ENCODE results near the gene WDR5.
A peak's percentile ranks its signal among the peaks of the same experiment; 100 is the strongest.

Gene WDR5

DNA sequence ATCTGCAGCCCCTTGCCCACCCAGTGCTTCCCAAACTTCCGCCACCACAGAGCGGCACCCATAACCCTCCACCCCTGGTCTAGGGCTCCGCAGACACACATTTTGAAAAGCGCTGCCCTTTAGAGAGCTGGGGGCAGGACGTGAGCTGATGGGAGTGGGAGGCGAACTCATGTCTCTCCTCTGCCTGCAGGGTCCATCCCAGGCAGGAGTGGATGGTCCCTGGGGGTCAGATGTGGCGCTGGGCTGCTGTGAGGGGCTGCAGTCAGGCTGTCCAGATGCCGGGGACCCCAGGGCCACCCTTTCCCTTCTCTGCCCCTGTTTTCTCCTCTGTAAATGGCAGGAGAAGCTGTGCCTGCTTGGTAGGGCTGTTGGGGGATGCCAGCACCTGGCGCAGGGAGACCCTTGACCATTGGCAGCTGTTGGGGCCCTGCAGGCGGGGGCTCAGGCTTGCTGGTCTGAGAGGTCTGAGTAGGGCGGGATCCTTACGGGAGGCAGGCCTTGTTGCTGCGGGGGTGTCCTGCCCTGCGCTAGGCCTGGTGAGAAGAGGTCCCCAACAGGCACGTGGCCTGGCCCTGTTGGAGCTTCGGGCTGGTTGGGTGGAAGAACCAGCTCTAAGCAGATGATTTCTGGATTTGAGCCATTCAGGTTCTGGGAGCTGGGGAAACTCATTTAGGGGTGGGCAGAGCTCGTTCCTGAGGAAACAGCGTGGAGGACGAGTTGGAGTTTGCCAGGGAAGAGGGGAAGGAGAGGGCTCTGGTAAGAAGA is 38.8 kb downstream of the WDR5 start:
- no peak for DNase-seq

GRCh38 chr9:134175291-134175807 is 39.5 kb downstream of the WDR5 start:
- DNase-seq, result no peak

- no peak for DNase-seq
Measured at GRCh38 chr9:134175808-134176598, 40.1 kb downstream of the WDR5 start.

DNA sequence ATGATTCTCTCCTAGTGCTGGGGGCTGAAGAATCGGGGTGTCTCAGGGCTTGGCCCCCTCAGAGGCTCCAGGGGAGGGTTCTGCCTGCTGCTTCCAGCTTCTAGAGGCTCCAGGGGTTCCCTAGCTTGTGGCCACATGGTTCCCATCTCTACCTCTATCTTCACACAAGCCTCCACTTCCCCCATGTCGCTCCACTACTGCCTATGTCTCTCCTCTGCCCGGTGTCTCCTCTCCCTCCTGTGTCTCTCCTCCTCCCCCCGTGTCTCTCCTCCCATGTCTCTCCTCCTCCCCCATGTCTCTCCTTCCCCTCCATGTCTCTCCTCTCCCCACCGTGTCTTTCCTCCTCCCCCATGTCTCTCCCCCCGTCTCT is 40.7 kb downstream of the WDR5 start:
- no peak for DNase-seq

GRCh38 chr9:134177186-134177585 is 41.3 kb downstream of the WDR5 start:
- DNase-seq, result no peak

DNA sequence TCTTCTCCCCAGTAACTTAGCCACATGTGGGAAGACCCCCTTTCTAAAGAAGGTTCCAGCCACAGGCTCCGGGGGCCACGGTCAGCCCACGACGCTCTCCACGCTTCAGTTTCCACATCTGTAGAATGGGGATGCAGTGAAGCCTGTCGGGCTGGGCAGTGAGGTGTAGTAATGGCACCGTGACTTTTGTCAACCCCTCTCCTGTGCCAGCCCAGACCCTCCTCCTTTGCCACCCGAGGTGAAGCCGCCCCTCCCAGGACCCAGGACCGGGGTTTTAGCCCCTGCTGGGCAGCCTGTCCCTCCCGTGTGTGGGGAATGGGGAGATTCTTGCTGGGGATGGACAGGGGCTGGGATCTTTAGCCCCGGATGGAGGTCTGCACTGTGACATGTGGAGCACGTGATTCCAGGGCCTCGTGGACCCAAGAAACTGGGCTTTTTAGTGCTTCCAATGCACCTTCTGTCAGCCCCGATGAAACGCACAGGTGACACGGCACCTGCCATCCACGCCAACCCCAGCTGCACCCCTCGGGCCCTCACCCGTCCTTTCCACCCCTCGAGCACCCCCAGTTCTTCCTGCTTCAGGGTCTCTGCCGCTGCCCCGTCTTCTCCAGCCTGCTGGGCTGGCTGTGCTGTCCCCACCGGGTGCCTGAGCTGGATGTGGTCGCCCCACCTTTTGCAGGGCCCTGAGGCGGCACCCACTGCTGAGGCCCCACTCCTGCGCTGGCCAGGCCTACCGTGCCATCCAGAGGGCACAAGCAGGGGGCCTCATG is 41.9 kb downstream of the WDR5 start:
- DNase-seq, result no peak

- DNase-seq, result no peak
Measured at GRCh38 chr9:134178394-134178767, 42.5 kb downstream of the WDR5 start.

DNA sequence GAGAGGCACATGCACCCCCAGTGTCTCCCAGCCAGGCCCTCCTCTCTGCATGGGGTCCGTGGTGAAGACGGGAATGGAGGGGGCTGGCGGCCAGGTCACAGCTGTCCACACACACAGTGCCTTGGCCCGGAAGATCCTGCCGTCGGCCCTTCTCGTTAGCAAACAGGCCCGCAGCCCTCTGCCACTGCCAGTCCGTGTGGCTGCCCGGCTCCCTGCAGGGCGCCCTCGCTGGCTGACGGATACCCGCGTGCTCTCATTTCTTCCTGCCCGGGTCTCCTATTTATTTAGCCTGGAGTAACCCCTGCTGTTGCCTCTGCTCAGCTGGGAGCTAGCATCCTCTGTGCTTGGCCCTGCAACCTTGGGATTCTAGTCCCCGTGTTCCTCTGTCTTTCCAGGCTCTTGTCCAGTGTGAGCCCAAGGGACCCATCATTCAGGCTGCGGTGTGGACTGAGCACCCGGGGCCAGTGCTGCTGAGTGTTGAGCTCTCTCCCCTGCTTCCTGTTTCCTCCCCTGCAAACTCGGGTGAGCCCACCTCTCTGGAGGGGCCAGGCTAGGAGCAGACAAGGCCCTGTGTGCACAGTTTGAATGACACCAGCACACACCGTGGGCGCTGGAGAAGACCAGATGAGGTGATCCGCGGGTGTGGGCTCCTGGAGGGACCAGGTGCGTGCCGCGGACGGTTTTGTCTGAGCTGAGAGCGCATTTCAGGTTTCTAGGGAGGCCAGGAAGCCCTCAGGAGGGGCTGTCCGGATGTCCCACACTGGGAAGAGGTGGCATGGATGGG is 43.1 kb downstream of the WDR5 start:
- peak; percentile 41 for DNase-seq

GRCh38 chr9:134179595-134179917 is 43.7 kb downstream of the WDR5 start:
- no peak for DNase-seq

GRCh38 chr9:134179918-134180785 is 44.3 kb downstream of the WDR5 start:
- no peak for DNase-seq

- no peak for DNase-seq
Measured at GRCh38 chr9:134180786-134181647, 45.1 kb downstream of the WDR5 start.

DNA sequence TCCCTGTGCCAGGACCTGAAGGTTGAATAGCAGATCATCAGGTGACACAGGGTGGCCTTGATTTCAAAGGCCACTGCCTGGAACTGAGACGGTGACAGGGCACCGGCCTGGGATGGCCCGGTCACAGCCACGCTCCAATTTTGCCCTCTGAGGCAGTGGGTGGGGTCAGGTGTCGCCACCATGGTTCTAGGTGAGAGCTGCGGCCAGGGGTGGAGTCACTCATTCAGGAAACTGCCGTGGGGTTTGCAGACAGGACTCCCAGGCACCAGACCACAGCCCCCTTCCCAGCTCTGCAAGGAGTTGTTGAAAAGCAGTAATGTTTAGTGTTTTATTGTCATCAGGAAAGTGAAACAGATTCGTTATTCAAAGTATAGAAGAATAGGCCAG is 45.8 kb downstream of the WDR5 start:
- no peak for DNase-seq

DNA sequence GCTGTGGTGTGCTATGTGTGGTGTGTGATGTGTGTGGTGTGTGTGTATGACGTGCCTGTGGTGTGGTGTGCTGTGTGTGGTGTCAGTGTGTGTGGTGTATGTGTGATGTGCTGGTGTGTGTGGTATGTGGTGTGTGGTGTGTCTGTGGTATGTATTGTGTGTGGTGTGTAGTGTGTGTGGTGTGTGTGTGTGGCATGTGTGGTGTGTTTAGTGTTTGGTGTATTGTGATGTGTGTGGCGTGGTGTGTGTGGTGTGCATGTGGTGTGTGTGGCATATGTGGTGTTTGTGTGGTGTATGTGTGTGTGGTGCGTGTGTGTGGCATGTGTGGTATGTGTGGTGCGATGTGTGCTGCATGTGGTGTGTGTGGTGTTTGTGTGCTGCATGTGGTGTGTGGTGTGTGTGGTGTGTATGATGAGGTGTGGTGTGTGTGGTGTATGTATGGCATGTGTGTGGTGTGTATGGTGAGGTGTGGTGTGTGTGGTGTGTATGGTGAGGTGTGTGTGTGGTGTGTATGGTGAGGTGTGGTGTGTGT is 46.7 kb downstream of the WDR5 start:
- no peak for DNase-seq

DNA sequence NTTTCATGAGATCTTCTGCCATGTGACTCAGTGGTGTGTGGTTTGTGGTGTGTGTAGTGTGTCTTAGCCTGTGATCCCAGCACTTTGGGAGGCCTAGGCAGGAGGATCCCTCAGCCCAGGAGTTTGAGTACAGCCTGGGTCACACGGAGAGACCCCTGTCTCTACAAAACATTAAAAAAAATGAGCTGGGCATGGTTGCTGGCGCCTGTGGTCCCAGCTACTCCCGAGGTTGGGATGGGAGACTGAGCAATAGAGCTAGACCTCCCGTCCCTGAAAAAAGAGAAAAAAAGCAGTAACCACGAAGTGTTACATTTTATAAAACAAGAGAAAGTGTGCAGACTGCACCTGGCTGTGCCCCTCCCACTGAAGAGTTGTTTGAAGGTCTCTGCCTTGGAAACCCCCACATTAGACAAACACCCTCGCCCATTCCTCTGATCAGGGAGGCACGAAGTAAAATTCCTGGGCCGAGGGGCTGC is 49.7 kb downstream of the WDR5 start:
- no peak for DNase-seq

DNA sequence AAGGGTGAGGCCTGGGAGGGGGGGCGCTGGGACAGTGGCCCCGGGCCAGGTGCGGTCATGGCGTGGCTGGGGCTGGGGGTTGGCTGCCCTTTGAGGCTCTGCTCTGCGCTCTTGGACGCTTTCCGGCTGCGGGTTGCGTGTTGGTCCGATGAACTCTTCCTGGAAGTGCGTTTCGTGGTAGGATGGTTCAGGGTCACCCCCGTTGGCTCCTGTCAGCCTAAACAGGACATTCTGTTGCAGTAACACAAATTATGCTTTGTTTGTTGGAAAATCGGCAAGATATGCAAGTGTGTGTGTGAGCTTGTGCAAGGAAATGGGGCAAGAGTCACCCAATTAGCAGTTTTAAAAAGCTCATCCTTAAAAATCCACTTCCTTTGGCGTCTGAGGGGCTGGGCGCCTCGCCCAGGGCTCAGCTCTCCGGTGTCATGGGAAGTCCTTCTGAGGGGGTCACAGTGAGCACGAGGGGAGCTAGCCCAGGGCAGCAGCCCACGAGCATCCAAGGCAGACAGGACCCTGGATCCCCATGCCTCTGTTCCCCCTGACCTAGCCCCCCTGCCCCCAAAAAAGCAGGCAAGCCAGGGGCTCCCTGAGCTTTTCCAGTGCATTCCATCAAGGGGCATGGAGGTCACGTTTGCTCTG is 50.7 kb downstream of the WDR5 start:
- no peak for DNase-seq

DNA sequence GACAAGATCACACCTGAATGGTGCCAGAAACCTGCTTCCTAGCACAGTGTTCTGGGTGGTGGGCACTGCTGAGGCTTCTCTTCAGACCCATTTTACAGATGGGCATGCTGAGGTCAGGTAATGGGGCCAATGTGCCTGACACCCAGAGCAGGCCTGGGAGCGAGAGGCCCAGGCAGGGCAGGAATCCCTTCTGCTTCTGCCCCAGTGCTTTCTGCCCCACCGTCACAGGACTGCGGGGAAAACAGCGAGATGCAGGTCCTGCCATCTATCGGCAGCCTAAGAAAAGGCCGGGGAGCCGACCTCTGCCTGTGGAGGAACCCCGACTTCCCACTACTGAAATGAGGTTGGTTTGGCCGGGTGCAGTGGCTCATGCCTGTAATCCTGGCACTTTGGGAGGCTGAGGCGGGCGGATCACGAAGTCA is 51.2 kb downstream of the WDR5 start:
- no peak for DNase-seq

- DNase-seq, result no peak
Measured at GRCh38 chr9:134187891-134188385, 52.1 kb downstream of the WDR5 start.

DNA sequence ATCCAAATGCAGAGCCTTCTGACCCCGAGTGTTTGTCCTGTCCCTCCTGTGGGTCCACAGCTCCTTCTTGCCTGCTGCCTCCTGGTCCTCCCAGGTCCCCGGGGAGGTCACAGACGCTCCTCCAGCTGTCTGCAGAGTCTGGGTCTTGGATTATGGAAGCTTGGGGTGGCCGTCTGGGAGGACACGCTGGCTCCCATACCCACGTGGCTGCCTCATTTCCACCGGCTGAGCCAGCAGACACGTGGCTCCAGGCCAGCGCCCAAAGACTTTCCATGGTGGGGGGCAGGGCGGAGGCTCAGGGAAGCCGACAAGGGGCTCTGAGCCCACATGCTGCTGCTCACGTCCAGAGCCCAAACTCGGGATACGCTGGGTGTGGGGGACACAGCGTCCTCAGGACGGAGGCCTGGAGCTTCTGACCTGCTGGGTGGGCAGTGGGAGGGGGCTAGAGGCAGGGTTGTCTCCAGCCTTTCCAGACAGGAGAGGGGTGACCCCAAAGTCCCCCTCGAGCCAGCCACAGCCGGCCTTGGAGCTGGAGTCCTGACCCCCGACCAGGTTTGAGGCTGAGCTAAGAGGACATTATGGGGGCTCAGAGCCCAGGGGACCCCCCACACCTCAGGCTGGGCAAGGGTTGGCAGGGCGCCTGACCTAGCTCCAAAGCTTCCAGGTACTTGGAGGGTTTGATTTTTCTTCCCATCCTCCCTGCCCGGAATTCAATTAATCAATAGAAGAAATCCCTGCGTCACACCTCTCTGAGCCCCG is 52.7 kb downstream of the WDR5 start:
- DNase-seq, result peak; percentile 68

- peak; percentile 68 for DNase-seq
Measured at GRCh38 chr9:134189145-134189469, 53.2 kb downstream of the WDR5 start.
